HG03520 (cell line): ENCODE data around the gene RARRES2.

Experiments
- ATAC-seq: cut with Tn5 transposase; IDR thresholded peaks from one replicate; pipeline ENCODE4 v1.9.1; 2021; ENCODE audit warnings: mild to moderate bottlenecking, moderate library complexity; ENCODE audit not compliant: unreplicated experiment

The RARRES2 gene

GRCh38 chr7:150338166-150338829 lies 3.1 kb downstream of the RARRES2 start:
- no peak for ATAC-seq

- ATAC-seq = no peak
Measured at GRCh38 chr7:150337659-150338081, 3.8 kb downstream of the RARRES2 start.

GRCh38 chr7:150337179-150337578 lies 4.2 kb downstream of the RARRES2 start:
- ATAC-seq = no peak

DNA sequence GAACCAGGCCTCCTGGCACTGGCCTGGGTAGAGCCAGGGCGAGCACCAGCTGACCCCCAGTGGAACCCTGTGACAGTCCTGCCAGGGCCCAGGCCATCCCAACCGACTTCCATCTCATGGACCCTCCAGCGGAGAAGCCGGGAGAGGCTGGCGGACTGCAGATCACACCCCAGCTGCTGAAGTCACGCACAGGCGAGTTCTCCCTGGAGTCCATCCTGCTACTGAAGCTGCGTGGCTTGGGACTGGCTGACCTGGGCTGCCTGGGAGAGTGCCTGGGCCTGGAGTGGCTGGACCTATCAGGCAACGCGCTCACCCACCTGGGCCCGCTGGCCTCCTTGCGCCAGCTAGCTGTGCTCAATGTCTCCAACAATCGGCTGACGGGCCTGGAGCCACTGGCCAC lies 4.7 kb downstream of the RARRES2 start:
- no peak for ATAC-seq

DNA sequence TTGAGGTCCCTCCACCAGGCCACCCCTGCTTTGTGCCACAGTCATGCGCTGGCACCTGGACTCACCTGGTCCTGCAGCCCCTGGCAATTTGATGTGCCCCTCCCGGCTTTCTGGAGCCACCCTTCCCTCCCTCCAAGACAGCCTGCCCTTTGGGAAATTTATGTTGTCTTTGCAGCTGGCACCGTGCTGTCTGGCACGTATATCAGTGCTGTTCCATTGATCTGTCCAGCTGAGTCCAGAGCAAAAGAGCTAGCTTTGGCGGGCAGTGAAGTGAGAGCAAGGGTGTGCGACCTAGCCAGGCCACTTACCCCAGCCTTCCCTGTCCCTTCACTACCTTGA lies 5.7 kb downstream of the RARRES2 start:
- ATAC-seq = no peak

GRCh38 chr7:150335108-150335773 lies 6.2 kb downstream of the RARRES2 start:
- ATAC-seq = no peak

DNA sequence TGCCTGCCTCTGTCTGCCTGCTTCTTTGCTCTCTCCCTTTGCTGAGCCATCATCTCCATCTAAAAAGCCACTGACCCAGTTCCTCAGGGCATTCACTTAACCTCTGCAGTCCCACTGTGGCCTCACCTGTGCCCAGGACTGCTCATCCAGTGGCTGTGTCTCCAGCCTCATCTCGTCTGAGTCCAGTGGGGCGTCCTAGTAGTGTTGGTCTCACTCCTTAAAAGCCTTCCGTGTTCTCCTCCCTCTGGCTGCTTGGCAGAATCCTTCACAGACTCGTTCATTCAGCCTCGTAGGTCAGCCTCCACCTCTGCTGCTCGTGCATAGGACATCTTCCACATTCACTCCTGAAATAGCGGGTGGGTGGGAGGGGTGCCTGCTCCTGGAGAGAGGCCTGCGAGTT lies 7.3 kb downstream of the RARRES2 start:
- no peak for ATAC-seq

- no peak for ATAC-seq
Measured at GRCh38 chr7:150333659-150334058, 7.8 kb downstream of the RARRES2 start.

DNA sequence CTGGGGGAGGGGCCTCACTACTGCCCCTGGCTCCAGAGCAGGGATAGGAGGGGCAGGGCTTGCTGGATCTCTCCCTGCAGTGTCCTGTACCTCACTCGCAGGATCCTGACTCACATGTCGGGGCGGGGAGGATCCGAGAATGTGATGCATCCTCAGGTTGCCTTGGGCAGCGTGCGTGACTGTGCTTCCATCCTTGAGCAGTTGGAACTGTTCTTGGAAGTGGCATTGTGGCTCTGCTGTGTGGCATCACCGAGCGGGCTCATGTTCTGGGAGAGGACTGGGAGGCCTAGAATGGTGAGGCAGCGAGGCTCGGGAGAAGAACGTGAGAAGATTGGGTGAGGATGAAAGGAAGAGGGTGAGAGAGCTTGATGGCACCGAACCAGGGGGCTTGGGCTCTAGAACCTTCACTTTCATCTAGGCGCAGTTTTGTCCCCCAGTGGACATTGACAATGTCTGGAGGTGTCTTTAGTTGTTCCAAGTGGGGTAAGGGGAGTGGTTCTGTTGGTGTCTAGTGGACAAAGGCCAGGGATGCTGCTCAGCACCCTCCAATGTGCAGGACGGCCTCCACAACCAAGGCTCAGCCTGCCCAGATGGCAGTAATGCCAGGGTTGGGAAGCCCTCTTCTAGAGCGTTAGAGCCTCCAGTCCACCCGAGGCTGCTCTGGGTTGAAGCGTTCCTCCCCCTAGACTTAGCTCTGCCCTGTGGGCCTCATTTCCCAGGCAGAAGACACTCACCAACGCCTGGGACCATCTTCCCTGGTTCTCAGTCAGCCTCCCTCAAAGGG lies 8.4 kb downstream of the RARRES2 start:
- ATAC-seq = no peak

DNA sequence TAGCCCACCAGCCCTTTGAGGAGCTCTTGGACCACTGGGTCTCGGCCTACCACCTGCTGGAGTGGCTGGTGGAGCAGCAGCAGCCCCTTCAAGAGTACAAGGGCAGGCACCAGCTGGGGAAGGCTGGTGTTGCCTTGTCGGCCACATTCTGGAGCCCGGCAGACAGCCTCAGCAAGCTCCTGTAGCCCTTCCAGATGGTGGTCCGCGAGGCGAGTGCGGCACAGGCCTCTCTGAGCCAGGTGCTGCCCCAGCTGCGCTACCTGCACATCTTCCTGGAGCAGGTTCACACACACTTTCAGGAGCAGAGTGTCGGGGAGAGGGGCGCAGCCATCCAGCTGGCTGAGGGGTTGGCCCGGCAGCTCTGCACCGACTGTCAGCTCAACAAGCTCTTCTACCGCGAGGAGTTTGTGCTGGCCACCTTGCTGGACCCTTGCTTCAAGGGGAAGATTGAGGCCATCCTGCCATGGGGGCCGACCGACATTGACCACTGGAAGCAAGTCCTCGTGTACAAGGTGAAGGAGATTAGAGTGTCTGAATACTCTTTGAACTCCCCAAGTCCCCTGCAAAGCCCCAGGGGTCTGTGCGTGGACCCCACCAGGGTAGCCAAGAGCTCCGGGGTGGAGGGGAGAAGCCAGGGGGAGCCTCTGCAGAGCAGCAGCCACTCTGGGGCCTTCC lies 11.1 kb downstream of the RARRES2 start:
- ATAC-seq = no peak

DNA sequence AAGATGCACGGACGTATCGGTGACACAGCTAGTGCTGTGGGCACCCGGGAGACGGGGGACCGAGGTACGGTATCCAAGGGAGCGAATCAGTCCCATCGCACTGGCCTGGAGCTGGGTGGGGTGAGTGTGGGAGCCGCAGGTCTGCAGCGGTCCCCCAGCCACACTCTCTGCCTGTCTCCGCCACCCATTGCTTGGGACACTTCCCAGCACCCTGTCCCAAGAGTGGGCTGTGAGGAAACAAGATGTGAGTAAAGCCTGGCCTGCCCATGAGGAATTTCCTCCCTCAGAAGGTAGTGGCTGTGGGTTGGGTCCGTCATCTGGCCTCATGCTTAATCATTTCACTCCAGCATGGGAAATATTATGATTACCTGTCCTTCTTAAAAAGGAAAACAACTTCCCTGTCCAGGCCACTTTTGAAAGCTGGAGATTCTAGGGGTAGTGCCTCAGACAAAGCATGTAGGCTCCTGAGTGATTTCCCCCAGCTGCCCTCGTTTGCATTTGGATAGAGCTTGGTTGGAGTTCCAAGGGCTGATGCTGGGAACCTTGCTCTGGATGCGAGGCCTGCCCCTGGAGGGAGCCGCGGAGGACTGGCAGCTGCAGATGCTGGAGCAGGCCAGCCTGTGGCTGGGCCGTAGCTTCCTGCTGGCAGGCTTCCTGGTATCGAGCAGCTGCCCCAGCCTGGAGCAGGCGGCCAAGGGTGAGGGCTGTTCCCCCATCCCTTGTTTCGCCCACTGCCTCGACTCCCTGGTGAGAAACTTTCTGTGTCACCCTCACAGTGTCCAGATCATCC lies 11.9 kb downstream of the RARRES2 start:
- no peak for ATAC-seq

DNA sequence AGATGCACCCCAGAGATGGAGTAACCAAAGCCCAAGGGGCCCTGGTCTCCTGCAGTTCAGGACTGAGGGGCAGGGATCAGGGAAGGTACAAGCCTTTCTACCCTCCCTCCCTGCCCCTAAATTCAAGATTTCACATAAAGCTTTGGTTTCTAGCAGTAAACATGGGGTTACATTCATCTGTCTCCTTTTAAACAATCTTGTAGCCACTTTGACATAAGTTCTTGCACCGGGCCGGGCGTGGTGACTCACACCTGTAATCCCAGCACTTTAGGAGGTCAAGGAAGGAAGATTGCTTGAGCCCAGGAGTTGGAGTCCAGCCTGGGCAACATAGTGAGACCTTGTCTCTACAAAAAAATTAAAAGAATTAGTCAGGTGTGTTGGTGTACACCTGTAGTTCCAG lies 14.1 kb downstream of the RARRES2 start:
- no peak for ATAC-seq

GRCh38 chr7:150326657-150327268 lies 14.7 kb downstream of the RARRES2 start:
- no peak for ATAC-seq

DNA sequence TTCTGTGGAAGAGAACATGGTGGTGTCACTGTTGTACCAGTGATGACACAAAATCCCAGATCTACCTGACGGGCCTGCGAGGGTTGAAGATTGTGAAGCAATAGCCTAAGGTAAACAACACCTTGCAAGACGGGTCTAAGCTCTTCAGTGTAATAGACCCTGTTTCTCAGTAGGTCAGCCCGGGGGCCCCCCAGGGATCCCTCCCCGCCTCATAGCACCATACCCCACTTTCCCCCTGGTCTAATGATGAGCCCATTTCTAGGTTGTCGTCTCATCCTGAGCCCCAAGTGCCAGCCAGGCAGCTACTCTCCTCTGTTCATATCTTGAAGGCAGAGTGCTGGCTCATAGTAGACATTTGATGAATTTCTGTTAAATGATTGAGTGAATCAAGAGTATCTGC lies 15.5 kb downstream of the RARRES2 start:
- no peak for ATAC-seq

GRCh38 chr7:150325110-150325611 lies 16.3 kb downstream of the RARRES2 start:
- ATAC-seq = no peak

GRCh38 chr7:150324373-150324961 lies 17.0 kb downstream of the RARRES2 start:
- ATAC-seq = no peak

DNA sequence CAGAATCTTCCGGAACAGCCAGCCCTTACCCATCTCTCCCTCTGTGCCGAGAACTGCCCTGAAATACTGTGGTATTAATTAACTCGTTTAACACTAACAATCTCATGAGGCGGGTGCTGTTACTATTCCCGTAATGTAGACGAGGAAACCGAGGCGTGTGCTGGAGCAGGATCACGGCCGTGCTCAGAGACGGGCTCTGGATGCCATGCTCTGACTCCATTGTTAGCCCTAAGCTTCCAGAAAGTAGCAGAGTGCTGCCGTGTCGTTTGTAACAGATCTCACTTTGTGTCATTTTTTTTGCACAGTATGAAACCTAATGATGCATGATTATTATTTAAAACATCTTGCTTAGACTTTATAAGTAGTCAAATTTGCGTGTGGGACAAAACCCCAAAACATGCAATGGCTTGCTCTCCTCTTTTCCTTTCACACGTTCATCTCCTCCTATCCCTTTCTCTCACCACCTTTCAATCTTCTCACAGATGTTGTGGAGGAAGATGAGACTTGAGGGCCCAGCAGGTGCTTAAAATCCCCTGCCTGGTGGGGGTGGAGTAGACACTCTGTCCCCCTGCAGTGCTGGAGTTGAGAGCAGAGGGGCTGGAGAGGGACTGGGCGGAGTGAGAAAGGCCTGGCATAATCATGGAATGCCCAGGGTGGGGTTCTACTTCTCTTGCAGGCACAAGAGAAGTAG lies 17.6 kb downstream of the RARRES2 start:
- ATAC-seq = peak; percentile 23

GRCh38 chr7:150322833-150323681 lies 18.4 kb downstream of the RARRES2 start, which contains the start of the genes ACTR3C and LRRC61:
Gene ACTR3C (minus strand): TSS chr7:150323545. CDS start chr7:150295296, 28,249 bp downstream.
Gene LRRC61 (plus strand): TSS chr7:150323355. CDS start chr7:150336862, 13,507 bp downstream.
- ATAC-seq = peak; percentile 50
